Measurements from ENCODE around the gene ZDHHC15. TPM values are rescaled to one million over a fixed set of nuclear protein-coding genes. Genes with fewer than 3 reads are reported as not detected.

ZDHHC15 gene
- total RNA-seq, 1 experiment from 2014 or later: not detected

DNA sequence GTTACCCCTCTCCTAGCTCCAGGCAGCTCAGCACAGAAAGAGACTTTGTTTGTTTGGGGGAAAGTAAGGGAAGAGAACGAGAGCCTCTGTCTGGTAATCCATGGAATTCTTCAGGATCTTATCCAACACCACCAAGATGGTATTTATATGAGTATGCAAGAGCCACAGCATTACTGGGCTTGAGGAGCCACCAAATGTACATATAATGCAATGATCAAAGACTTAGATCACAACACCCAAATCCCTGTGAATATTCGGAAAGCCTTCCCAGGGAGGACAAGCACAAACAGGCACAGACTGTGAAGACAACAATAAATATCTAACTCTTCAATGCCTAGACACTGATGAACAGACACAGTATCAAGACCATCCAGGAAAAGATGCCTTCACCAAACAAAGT is 132.4 kb downstream of the ZDHHC15 start:
- Mint-ChIP-seq H3K27me3 (ENCODE audit: unreplicated experiment) (no peaks in the 10 kb centered on the region), H3K4me3 (ENCODE audit: low read depth, unreplicated experiment) (no peak overlapping the region), H3K9me3 (ENCODE audit: low read depth, unreplicated experiment) (peaks cover 10% of the 10 kb centered on the region), H3K4me1 (ENCODE audit: low read depth, unreplicated experiment) (no peaks in the 10 kb centered on the region), H3K36me3 (ENCODE audit: insufficient read depth, unreplicated experiment) (no peaks in the 10 kb centered on the region), H3K27ac (ENCODE audit: unreplicated experiment) (no peak overlapping the region)
- TF ChIP-seq CTCF (IDR thresholded peaks at IDR 0.05; ENCODE audit: unreplicated experiment): no peak
- no peak for DNase-seq
- BruUV-seq (replicated peaks): no TSS peak
- intact Hi-C loops (cut with micrococcal nuclease; ENCODE audit: unreplicated experiment): no loop called here
- CTCF ChIA-PET: no interaction called here

- no peaks in the 10 kb centered on the region for H3K9me3 Mint-ChIP-seq (ENCODE audit: low read depth, unreplicated experiment)
- H3K27ac Mint-ChIP-seq (ENCODE audit: unreplicated experiment): no peak overlapping the region
- TF ChIP-seq CTCF (IDR thresholded peaks at IDR 0.05; ENCODE audit: unreplicated experiment): no peak
- DNase-seq: no peak
- H3K4me3 Mint-ChIP-seq (ENCODE audit: low read depth, unreplicated experiment): no peak overlapping the region
- H3K36me3 Mint-ChIP-seq (ENCODE audit: insufficient read depth, unreplicated experiment): no peaks in the 10 kb centered on the region
- no peaks in the 10 kb centered on the region for H3K27me3 Mint-ChIP-seq (ENCODE audit: unreplicated experiment)
- intact Hi-C loops (cut with micrococcal nuclease; ENCODE audit: unreplicated experiment): no loop called here
- no TSS peak for BruUV-seq (replicated peaks)
- no peaks in the 10 kb centered on the region for H3K4me1 Mint-ChIP-seq (ENCODE audit: low read depth, unreplicated experiment)
- CTCF ChIA-PET: no interaction called here
Observed at GRCh38 chrX:75369721-75370120, 153.1 kb downstream of the ZDHHC15 start.

DNA sequence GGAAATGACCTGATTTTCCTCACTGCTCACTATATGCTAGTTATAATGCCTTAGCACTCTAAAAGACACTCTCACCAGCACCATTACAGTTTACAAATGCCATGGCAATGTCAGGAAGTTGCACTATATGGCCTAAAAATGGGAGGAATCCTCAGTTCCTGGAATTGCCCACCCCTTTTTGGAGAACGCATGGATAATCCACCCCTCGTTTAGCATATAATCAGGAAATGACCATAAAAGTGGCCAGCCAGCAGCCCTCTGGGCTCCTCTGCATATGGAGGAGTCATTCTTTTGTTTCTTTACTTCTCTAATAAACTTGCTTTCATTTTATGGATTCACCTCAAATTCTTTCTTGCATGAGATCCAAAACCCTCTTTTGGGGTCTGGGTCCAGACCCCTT is 156.0 kb downstream of the ZDHHC15 start:
- BruUV-seq (replicated peaks): no TSS peak
- no peaks in the 10 kb centered on the region for H3K9me3 Mint-ChIP-seq (ENCODE audit: low read depth, unreplicated experiment)
- CTCF ChIA-PET: no interaction called here
- H3K4me1 Mint-ChIP-seq (ENCODE audit: low read depth, unreplicated experiment): no peaks in the 10 kb centered on the region
- DNase-seq: no peak
- no peak overlapping the region for H3K27ac Mint-ChIP-seq (ENCODE audit: unreplicated experiment)
- intact Hi-C loops (cut with micrococcal nuclease; ENCODE audit: unreplicated experiment): no loop called here
- H3K27me3 Mint-ChIP-seq (ENCODE audit: unreplicated experiment): no peaks in the 10 kb centered on the region
- H3K4me3 Mint-ChIP-seq (ENCODE audit: low read depth, unreplicated experiment): no peak overlapping the region
- H3K36me3 Mint-ChIP-seq (ENCODE audit: insufficient read depth, unreplicated experiment): no peaks in the 10 kb centered on the region
- no peak for TF ChIP-seq CTCF (IDR thresholded peaks at IDR 0.05; ENCODE audit: unreplicated experiment)

- CTCF ChIA-PET: no interaction called here
- intact Hi-C loops (cut with micrococcal nuclease; ENCODE audit: unreplicated experiment): no loop called here
- BruUV-seq (replicated peaks): no TSS peak
Observed at GRCh38 chrX:75365243-75365975, 157.4 kb downstream of the ZDHHC15 start.

More at GRCh38 chrX:75365243-75365975, 157.4 kb downstream of the ZDHHC15 start:
- no peaks in the 10 kb centered on the region for H3K27me3 Mint-ChIP-seq (ENCODE audit: unreplicated experiment)
- H3K36me3 Mint-ChIP-seq (ENCODE audit: insufficient read depth, unreplicated experiment): no peaks in the 10 kb centered on the region
- no peaks in the 10 kb centered on the region for H3K4me1 Mint-ChIP-seq (ENCODE audit: low read depth, unreplicated experiment)
- TF ChIP-seq CTCF (IDR thresholded peaks at IDR 0.05; ENCODE audit: unreplicated experiment): no peak
- no peaks in the 10 kb centered on the region for H3K9me3 Mint-ChIP-seq (ENCODE audit: low read depth, unreplicated experiment)
- no peak overlapping the region for H3K4me3 Mint-ChIP-seq (ENCODE audit: low read depth, unreplicated experiment)
- no peak for DNase-seq
- no peak overlapping the region for H3K27ac Mint-ChIP-seq (ENCODE audit: unreplicated experiment)
